HepG2 (cell line): ENCODE results near the gene TPCN2.

Experiments used
- CBX2 ChIP-seq, 2 experiments: fragments of 200-600 bp in 1 of 2; sonication (generic); formaldehyde crosslinking in 1 of 2; IDR thresholded peaks; 2 replicates each; pipeline versions ENCODE4 v1.7.0 to v1.8.1; 2018 to 2022; ENCODE audit warnings: low read depth in 2 of 2, low read length in 1 of 2, mild to moderate bottlenecking in 1 of 2, missing genetic modification reagents in 1 of 2
- EZH2 ChIP-seq: conservative IDR thresholded peaks from 2 replicates; pipeline ENCODE4 v1.6.1; 2012; ENCODE audit warnings: mild to moderate bottlenecking, low read depth, low read length, moderate library complexity
- MXI1 ChIP-seq: IDR thresholded peaks from 3 replicates; pipeline ENCODE4 v1.6.1; 2012; ENCODE audit warnings: low read depth, low read length, inconsistent platforms, borderline replicate concordance
- NFKBIZ ChIP-seq: IDR thresholded peaks from 2 replicates; pipeline ENCODE4 v1.6.1; 2018; ENCODE audit warnings: missing genetic modification reagents, missing compliant biosample characterization
- RAD21 ChIP-seq: fragments of 450-650 bp; formaldehyde crosslinking; IDR thresholded peaks from 2 replicates; pipeline ENCODE4 v1.5.0; 2020; ENCODE audit warnings: mild to moderate bottlenecking
- SNAI1 ChIP-seq: sonication (generic); formaldehyde crosslinking; IDR thresholded peaks from 2 replicates; pipeline ENCODE4 v1.5.0; 2020; ENCODE audit warnings: mild to moderate bottlenecking, missing genetic modification reagents, borderline replicate concordance
- ZNF441 ChIP-seq: sonication (generic); formaldehyde crosslinking; IDR thresholded peaks from 2 replicates; pipeline ENCODE4 v1.7.0; 2021; ENCODE audit warnings: missing genetic modification reagents, borderline replicate concordance
- ZNF720 ChIP-seq: sonication (generic); formaldehyde crosslinking; IDR thresholded peaks from 2 replicates; pipeline ENCODE4 v1.4.0; 2020; ENCODE audit warnings: missing genetic modification reagents
- TF ChIP-seq, protein P1 (sequence below): fragments of 450-650 bp; IDR thresholded peaks from 2 replicates; pipeline ENCODE4 v1.6.1; 2016
- TF ChIP-seq, protein P2 (sequence below): sonication (generic); formaldehyde crosslinking; IDR thresholded peaks from 2 replicates; pipeline ENCODE4 v1.8.1; 2022; ENCODE audit warnings: low read depth, mild to moderate bottlenecking, missing genetic modification reagents
- TF ChIP-seq, protein P3 (sequence below): sonication (generic); formaldehyde crosslinking; conservative IDR thresholded peaks from 2 replicates; pipeline ENCODE4 v1.4.0; 2020; ENCODE audit warnings: missing genetic modification reagents
- TF ChIP-seq, protein P4 (sequence below): sonication (generic); formaldehyde crosslinking; IDR thresholded peaks from 2 replicates; pipeline ENCODE4 v1.4.0; 2020; ENCODE audit warnings: missing genetic modification reagents, mild to moderate bottlenecking, borderline replicate concordance

DNA sequence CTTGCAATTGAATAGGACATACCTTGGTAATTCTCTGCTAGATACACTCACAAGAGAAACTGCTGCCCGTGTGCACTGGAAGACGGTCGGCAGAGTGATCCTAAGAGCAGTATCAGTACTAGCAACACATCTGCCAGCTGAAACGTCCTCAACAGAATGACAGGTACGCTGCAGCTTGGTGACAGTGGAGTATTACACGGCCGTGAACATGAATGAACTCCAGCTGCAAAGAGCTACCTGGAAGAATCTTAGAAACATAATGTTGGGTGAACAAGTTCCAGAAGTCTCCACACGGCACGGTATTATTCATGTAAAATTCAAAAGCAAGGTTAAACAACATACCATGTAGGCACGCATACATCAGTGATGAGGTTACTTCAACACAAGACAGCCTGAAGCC, 44.4 kb downstream of the TPCN2 start:
- TF ChIP-seq, protein P1, sequence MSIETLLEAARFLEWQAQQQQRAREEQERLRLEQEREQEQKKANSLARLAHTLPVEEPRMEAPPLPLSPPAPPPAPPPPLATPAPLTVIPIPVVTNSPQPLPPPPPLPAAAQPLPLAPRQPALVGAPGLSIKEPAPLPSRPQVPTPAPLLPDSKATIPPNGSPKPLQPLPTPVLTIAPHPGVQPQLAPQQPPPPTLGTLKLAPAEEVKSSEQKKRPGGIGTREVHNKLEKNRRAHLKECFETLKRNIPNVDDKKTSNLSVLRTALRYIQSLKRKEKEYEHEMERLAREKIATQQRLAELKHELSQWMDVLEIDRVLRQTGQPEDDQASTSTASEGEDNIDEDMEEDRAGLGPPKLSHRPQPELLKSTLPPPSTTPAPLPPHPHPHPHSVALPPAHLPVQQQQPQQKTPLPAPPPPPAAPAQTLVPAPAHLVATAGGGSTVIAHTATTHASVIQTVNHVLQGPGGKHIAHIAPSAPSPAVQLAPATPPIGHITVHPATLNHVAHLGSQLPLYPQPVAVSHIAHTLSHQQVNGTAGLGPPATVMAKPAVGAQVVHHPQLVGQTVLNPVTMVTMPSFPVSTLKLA = no peak
- TF ChIP-seq, protein P2, sequence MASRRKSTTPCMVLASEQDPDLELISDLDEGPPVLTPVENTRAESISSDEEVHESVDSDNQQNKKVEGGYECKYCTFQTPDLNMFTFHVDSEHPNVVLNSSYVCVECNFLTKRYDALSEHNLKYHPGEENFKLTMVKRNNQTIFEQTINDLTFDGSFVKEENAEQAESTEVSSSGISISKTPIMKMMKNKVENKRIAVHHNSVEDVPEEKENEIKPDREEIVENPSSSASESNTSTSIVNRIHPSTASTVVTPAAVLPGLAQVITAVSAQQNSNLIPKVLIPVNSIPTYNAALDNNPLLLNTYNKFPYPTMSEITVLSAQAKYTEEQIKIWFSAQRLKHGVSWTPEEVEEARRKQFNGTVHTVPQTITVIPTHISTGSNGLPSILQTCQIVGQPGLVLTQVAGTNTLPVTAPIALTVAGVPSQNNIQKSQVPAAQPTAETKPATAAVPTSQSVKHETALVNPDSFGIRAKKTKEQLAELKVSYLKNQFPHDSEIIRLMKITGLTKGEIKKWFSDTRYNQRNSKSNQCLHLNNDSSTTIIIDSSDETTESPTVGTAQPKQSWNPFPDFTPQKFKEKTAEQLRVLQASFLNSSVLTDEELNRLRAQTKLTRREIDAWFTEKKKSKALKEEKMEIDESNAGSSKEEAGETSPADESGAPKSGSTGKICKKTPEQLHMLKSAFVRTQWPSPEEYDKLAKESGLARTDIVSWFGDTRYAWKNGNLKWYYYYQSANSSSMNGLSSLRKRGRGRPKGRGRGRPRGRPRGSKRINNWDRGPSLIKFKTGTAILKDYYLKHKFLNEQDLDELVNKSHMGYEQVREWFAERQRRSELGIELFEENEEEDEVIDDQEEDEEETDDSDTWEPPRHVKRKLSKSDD (CRISPR knock-in tag) = no peak
- no peak for TF ChIP-seq ZNF441
- TF ChIP-seq MXI1 = no peak
- no peak for TF ChIP-seq SNAI1 (CRISPR knock-in tag)
- no peak for TF ChIP-seq ZNF720 (CRISPR knock-in tag)
- TF ChIP-seq, protein P3, sequence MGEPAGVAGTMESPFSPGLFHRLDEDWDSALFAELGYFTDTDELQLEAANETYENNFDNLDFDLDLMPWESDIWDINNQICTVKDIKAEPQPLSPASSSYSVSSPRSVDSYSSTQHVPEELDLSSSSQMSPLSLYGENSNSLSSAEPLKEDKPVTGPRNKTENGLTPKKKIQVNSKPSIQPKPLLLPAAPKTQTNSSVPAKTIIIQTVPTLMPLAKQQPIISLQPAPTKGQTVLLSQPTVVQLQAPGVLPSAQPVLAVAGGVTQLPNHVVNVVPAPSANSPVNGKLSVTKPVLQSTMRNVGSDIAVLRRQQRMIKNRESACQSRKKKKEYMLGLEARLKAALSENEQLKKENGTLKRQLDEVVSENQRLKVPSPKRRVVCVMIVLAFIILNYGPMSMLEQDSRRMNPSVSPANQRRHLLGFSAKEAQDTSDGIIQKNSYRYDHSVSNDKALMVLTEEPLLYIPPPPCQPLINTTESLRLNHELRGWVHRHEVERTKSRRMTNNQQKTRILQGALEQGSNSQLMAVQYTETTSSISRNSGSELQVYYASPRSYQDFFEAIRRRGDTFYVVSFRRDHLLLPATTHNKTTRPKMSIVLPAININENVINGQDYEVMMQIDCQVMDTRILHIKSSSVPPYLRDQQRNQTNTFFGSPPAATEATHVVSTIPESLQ (CRISPR knock-in tag) = no peak
- TF ChIP-seq EZH2 = no peak
- TF ChIP-seq, protein P4, sequence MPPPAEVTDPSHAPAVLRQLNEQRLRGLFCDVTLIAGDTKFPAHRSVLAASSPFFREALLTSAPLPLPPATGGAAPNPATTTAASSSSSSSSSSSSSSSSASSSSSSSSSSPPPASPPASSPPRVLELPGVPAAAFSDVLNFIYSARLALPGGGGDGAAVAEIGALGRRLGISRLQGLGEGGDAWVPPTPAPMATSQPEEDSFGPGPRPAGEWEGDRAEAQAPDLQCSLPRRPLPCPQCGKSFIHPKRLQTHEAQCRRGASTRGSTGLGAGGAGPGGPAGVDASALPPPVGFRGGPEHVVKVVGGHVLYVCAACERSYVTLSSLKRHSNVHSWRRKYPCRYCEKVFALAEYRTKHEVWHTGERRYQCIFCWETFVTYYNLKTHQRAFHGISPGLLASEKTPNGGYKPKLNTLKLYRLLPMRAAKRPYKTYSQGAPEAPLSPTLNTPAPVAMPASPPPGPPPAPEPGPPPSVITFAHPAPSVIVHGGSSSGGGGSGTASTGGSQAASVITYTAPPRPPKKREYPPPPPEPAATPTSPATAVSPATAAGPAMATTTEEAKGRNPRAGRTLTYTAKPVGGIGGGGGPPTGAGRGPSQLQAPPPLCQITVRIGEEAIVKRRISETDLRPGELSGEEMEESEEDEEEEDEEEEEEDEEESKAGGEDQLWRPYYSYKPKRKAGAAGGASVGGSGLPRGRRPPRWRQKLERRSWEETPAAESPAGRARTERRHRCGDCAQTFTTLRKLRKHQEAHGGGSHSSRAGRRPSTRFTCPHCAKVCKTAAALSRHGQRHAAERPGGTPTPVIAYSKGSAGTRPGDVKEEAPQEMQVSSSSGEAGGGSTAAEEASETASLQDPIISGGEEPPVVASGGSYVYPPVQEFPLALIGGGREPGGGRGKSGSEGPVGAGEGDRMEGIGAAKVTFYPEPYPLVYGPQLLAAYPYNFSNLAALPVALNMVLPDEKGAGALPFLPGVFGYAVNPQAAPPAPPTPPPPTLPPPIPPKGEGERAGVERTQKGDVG (CRISPR knock-in tag) = no peak
- TF ChIP-seq NFKBIZ = no peak
- TF ChIP-seq RAD21 = no peak
- no peak for TF ChIP-seq CBX2 (IDR thresholded peaks at IDR 0.05; ENCODE audit: low read depth, low read length)
- TF ChIP-seq CBX2 (CRISPR knock-in tag; IDR thresholded peaks at IDR 0.05; ENCODE audit: low read depth) = no peak
